Measurements from ENCODE around the gene ACTR3C. TPM values are rescaled to one million over a fixed set of nuclear protein-coding genes. Genes with fewer than 3 reads are reported as not detected.
"Not testable (repeated sequence)": the region's sequence is repeated elsewhere in the genome, so short reads cannot be mapped to it uniquely, and the experiment has no call there.

Gene ACTR3C
- total and polyA plus RNA-seq, 2 donors = 2.9 to 6.2 TPM

DNA sequence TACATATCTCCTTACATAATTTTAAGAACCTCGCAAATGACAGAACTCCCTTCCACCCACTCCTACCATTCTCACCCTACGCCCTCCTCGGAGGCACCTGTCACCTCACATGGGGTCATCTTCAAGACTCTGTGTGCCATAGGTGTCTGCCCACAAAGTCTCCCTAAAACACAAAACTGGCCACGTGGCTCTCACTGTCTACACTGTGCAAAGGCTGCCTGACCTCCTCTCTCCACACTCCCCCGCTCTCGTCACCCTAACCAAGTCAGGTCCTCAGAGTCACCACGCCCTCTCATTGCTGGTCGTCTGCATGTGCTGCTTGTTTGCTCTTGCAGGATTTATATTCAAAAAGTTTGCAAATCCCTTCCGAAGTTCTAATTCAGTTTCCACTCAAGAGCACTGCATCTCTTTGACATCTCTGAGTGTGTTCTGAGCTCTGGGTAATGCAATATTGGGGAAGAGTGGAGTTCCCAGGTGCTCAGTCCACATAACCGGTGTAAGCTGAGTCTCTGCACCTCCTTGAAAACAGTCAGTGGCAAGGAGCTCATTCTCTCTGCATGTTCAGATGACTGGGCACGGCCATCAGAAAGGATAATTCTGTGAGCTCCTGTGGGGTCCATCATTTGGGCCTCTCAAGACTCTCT lies 18.0 kb downstream of the ACTR3C start:
- H3K4me1 ChIP-seq (ENCODE audit: control insufficient read depth in 2 of 2, insufficient read depth in 2 of 2, low read length in 2 of 2); H3K9me3 ChIP-seq (ENCODE audit: control insufficient read depth in 2 of 2, insufficient read depth in 1 of 2, low read length in 1 of 2); H3K36me3 ChIP-seq (ENCODE audit: control insufficient read depth in 2 of 2, insufficient read depth in 2 of 2, low read length in 1 of 2); H3K4me3 ChIP-seq (ENCODE audit: low read length in 2 of 2); H3K27me3 ChIP-seq (ENCODE audit: control insufficient read depth in 2 of 2, insufficient read depth in 1 of 2, low read length in 1 of 2); H3K27ac ChIP-seq (ENCODE audit: low read depth in 1 of 2, low read length in 1 of 2); DNase-seq (ENCODE audit: low read depth in 6 of 9, low spot score in 9 of 9): not testable (repeated sequence)
- 93% methylated on average over 11 of the region's 11 CpGs for WGBS

DNA sequence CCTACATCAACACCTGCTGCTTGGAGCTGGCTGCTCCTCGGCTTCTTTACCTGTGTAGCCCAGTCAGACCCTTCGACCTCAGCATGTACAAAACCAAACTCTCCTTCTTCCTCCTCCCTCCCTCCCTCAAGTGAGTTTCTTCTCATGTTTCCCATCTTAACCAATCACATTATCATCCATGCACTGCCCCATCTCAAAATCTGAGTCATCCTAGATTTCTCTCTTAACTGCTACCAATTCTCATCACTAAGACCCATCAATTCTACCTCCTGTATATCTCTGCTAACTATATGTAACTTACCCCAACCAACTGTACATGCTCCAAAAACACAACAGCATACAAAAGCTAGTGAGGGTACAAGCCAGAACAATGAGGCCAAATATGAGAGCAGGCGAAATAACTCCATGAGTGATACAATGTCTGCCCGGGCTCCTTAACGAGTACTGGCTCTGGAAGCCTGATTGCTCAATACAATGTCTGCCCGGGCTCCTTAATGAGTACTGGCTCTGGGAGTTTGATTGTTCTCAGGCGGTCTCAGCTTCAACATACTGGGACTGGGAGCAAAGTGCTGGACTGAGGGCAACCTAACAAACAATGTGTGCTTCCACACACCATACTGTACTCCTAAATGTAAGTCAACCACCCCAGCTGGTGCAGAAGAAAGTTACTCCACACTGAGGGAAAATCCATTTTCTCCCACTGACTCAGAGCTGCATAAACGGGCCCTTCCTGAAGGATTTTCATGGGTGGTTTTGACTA lies 18.7 kb downstream of the ACTR3C start:
- H3K4me1 ChIP-seq (ENCODE audit: control insufficient read depth in 2 of 2, insufficient read depth in 2 of 2, low read length in 2 of 2); H3K36me3 ChIP-seq (ENCODE audit: control insufficient read depth in 2 of 2, insufficient read depth in 2 of 2, low read length in 1 of 2); H3K4me3 ChIP-seq (ENCODE audit: low read length in 2 of 2); H3K27me3 ChIP-seq (ENCODE audit: control insufficient read depth in 2 of 2, insufficient read depth in 1 of 2, low read length in 1 of 2); H3K27ac ChIP-seq (ENCODE audit: low read depth in 1 of 2, low read length in 1 of 2); DNase-seq (ENCODE audit: low read depth in 6 of 9, low spot score in 9 of 9); H3K9me3 ChIP-seq (ENCODE audit: control insufficient read depth in 2 of 2, insufficient read depth in 1 of 2, low read length in 1 of 2): not testable (repeated sequence)
- 97% methylated on average over 8 of the region's 8 CpGs for WGBS

DNA sequence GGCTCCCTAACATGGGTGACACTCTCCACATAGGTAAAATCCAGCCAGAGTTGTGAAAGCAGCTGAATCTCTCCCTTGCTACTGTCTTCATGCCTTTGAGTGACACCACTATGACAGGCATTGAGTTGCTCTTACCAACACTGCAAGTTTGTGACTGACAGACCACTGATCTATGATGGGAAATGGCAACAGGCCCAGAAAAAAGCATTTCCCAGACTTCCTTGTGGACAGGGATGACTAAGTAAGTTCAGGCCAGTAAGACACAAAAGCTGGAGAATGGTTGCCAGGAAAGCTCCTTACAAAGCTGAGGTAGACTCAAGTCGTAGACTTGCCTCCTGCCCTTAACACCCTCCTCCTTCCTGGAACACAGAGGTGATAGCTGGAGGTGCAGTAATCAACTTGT lies 20.4 kb downstream of the ACTR3C start:
- not testable (repeated sequence) for H3K9me3 ChIP-seq (ENCODE audit: control insufficient read depth in 2 of 2, insufficient read depth in 1 of 2, low read length in 1 of 2); H3K4me3 ChIP-seq (ENCODE audit: low read length in 2 of 2); DNase-seq (ENCODE audit: low read depth in 6 of 9, low spot score in 9 of 9); H3K36me3 ChIP-seq (ENCODE audit: control insufficient read depth in 2 of 2, insufficient read depth in 2 of 2, low read length in 1 of 2); H3K27ac ChIP-seq (ENCODE audit: low read depth in 1 of 2, low read length in 1 of 2); H3K4me1 ChIP-seq (ENCODE audit: control insufficient read depth in 2 of 2, insufficient read depth in 2 of 2, low read length in 2 of 2); H3K27me3 ChIP-seq (ENCODE audit: control insufficient read depth in 2 of 2, insufficient read depth in 1 of 2, low read length in 1 of 2)
- WGBS = 96% methylated on average over 1 of the region's 1 CpG

DNA sequence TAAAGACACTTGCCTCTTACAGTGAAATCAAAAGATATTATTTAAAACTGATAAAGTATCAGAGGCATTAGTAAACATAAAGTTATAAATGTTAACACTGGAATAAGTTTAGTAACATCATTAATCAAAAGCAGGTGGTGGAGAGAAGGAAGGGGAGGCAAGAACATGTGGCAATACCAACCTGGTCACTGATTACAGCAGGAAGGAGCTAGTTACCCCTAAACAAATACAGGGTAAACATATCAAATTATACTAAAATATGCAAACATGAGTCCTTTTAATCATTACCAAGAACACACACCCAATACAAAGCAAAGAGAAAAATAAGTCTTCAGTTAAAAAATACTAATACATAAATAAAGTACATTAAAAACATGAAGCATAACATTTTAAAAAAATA lies 25.4 kb downstream of the ACTR3C start:
- not testable (repeated sequence) for H3K4me3 ChIP-seq (ENCODE audit: low read length in 2 of 2); H3K9me3 ChIP-seq (ENCODE audit: control insufficient read depth in 2 of 2, insufficient read depth in 1 of 2, low read length in 1 of 2); H3K27ac ChIP-seq (ENCODE audit: low read depth in 1 of 2, low read length in 1 of 2); H3K36me3 ChIP-seq (ENCODE audit: control insufficient read depth in 2 of 2, insufficient read depth in 2 of 2, low read length in 1 of 2); H3K4me1 ChIP-seq (ENCODE audit: control insufficient read depth in 2 of 2, insufficient read depth in 2 of 2, low read length in 2 of 2); H3K27me3 ChIP-seq (ENCODE audit: control insufficient read depth in 2 of 2, insufficient read depth in 1 of 2, low read length in 1 of 2); DNase-seq (ENCODE audit: low read depth in 6 of 9, low spot score in 9 of 9)

DNA sequence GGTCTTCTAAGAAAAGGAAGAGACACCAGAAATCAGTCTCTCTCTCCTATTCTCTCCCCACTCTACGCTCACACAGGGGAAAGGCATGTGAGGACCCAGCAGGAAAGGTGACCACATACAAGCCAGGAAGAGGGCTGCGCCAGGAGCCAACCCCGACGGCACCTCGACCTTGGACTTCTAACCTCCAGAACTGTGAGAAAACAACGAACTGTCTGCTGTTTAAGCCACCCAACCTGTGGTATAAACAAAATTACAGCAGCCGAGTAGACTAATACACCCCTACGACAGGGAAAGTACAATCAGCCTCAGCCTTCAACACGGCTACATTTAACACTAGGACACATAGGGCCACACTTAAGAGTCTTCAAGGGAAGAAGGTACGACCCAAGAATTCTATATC lies 26.5 kb downstream of the ACTR3C start:
- not testable (repeated sequence) for H3K36me3 ChIP-seq (ENCODE audit: control insufficient read depth in 2 of 2, insufficient read depth in 2 of 2, low read length in 1 of 2); DNase-seq (ENCODE audit: low read depth in 6 of 9, low spot score in 9 of 9); H3K27me3 ChIP-seq (ENCODE audit: control insufficient read depth in 2 of 2, insufficient read depth in 1 of 2, low read length in 1 of 2); H3K4me3 ChIP-seq (ENCODE audit: low read length in 2 of 2); H3K4me1 ChIP-seq (ENCODE audit: control insufficient read depth in 2 of 2, insufficient read depth in 2 of 2, low read length in 2 of 2); H3K27ac ChIP-seq (ENCODE audit: low read depth in 1 of 2, low read length in 1 of 2); H3K9me3 ChIP-seq (ENCODE audit: control insufficient read depth in 2 of 2, insufficient read depth in 1 of 2, low read length in 1 of 2)
- WGBS = 94% methylated on average over 9 of the region's 10 CpGs

DNA sequence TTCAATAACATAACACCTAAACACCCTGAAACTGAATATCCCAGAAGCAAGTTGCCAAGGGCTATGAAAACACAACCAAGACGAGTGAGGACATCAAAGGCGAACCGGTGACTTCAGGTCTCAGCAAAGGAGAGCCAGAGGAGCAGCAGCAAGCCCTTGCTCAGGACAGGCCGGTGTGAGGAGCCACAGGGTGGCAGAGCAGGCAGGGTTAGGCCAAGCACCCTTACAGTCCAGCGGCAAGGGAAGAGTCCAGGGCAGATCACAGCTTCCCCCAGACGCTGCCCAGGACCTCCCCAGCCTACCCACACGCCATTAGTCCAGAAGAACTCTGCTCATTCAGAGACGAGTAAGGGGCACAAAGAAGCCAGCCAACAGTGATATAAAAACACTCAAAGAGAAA lies 27.7 kb downstream of the ACTR3C start:
- 98% methylated on average over 3 of the region's 8 CpGs for WGBS
- not testable (repeated sequence) for H3K4me3 ChIP-seq (ENCODE audit: low read length in 2 of 2); H3K27me3 ChIP-seq (ENCODE audit: control insufficient read depth in 2 of 2, insufficient read depth in 1 of 2, low read length in 1 of 2); H3K4me1 ChIP-seq (ENCODE audit: control insufficient read depth in 2 of 2, insufficient read depth in 2 of 2, low read length in 2 of 2); DNase-seq (ENCODE audit: low read depth in 6 of 9, low spot score in 9 of 9); H3K27ac ChIP-seq (ENCODE audit: low read depth in 1 of 2, low read length in 1 of 2); H3K36me3 ChIP-seq (ENCODE audit: control insufficient read depth in 2 of 2, insufficient read depth in 2 of 2, low read length in 1 of 2); H3K9me3 ChIP-seq (ENCODE audit: control insufficient read depth in 2 of 2, insufficient read depth in 1 of 2, low read length in 1 of 2)

DNA sequence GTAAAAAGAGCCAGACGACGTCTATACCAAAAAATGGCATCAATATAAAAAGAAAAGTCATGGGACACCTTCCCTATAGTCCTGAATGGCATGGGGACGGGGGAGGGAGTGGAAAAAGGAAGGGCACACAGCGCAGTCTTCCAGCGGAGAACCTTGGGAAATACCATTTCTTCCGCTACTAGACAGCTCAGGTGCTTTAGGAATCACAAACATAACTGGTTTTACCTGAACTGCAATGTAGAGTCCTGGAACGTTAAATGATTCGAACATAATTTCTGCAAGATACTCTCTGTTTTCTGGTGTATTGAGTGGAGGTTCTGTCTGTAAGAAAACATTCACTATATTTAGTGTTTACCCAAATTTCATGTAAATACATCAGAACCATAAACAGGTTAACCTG lies 28.3 kb downstream of the ACTR3C start:
- WGBS = 97% methylated on average over 8 of the region's 8 CpGs
- not testable (repeated sequence) for DNase-seq (ENCODE audit: low read depth in 6 of 9, low spot score in 9 of 9)

DNA sequence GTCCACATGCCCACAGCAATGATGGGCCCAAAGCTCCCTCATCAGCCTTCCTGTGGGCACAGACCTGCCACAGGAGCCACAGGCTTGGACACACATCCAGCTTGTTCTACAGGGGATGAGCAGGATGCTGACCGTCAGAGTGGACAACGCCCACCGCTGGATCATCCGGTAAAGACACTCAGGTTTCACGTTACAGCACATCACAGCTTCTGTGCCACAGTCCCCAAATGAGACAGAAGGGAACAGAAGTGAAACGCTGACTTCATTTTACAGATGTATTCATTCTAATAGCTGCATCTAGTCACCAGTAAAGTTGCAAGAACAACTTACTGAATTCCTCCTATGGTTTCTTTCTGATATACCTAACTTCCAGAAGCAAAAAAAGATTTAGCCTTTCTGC lies 33.0 kb downstream of the ACTR3C start:
- not testable (repeated sequence) for H3K4me1 ChIP-seq (ENCODE audit: control insufficient read depth in 2 of 2, insufficient read depth in 2 of 2, low read length in 2 of 2); H3K9me3 ChIP-seq (ENCODE audit: control insufficient read depth in 2 of 2, insufficient read depth in 1 of 2, low read length in 1 of 2); H3K27ac ChIP-seq (ENCODE audit: low read depth in 1 of 2, low read length in 1 of 2); H3K27me3 ChIP-seq (ENCODE audit: control insufficient read depth in 2 of 2, insufficient read depth in 1 of 2, low read length in 1 of 2); DNase-seq (ENCODE audit: low read depth in 6 of 9, low spot score in 9 of 9); H3K36me3 ChIP-seq (ENCODE audit: control insufficient read depth in 2 of 2, insufficient read depth in 2 of 2, low read length in 1 of 2); H3K4me3 ChIP-seq (ENCODE audit: low read length in 2 of 2)
- WGBS = 94% methylated on average over 6 of the region's 6 CpGs

More for the DNA sequence above, 28.3 kb downstream of the ACTR3C start:
- H3K27me3 ChIP-seq (ENCODE audit: control insufficient read depth in 2 of 2, insufficient read depth in 1 of 2, low read length in 1 of 2); H3K27ac ChIP-seq (ENCODE audit: low read depth in 1 of 2, low read length in 1 of 2); H3K36me3 ChIP-seq (ENCODE audit: control insufficient read depth in 2 of 2, insufficient read depth in 2 of 2, low read length in 1 of 2); H3K4me1 ChIP-seq (ENCODE audit: control insufficient read depth in 2 of 2, insufficient read depth in 2 of 2, low read length in 2 of 2); H3K4me3 ChIP-seq (ENCODE audit: low read length in 2 of 2); H3K9me3 ChIP-seq (ENCODE audit: control insufficient read depth in 2 of 2, insufficient read depth in 1 of 2, low read length in 1 of 2): not testable (repeated sequence)

DNA sequence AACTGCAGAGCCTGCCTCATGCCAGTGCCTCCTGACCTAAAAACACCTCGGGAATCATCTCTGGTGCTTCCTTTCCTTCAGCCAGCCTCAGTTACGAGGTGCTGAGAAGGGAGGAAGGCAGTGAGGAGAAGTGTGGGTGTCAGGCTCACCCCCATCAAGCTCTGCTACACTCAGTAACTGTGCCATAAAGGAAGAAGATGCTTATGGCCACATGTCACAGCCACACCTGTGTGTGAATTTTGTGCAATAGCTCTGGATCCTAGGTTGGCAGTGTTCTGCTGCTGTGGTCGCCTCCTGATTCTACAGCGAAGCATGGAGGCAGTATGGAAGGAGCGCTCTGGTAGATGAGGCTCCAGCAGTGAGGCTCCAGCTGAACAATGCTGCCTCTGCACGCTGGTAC lies 34.5 kb downstream of the ACTR3C start:
- not testable (repeated sequence) for H3K36me3 ChIP-seq (ENCODE audit: control insufficient read depth in 2 of 2, insufficient read depth in 2 of 2, low read length in 1 of 2); H3K27ac ChIP-seq (ENCODE audit: low read depth in 1 of 2, low read length in 1 of 2); DNase-seq (ENCODE audit: low read depth in 6 of 9, low spot score in 9 of 9); H3K27me3 ChIP-seq (ENCODE audit: control insufficient read depth in 2 of 2, insufficient read depth in 1 of 2, low read length in 1 of 2); H3K4me3 ChIP-seq (ENCODE audit: low read length in 2 of 2); H3K4me1 ChIP-seq (ENCODE audit: control insufficient read depth in 2 of 2, insufficient read depth in 2 of 2, low read length in 2 of 2); H3K9me3 ChIP-seq (ENCODE audit: control insufficient read depth in 2 of 2, insufficient read depth in 1 of 2, low read length in 1 of 2)
- over 99% methylated on average over 5 of the region's 6 CpGs for WGBS
